ENCODE measurements around the gene CRHR2.

GRCh38 chr7:30633223-30633622, 49.0 kb downstream of the CRHR2 start:
- TF ChIP-seq POLR2A (IDR thresholded peaks at IDR 0.05; ENCODE audit: low read depth, low read length), result no peak
- TF ChIP-seq TAF1 (IDR thresholded peaks at IDR 0.05; ENCODE audit: borderline replicate concordance, low read depth, low read length), result no peak
- no peak for TF ChIP-seq POLR2AphosphoS5 (IDR thresholded peaks at IDR 0.05; ENCODE audit: low read depth, low read length)
